ENCODE measurements around the gene ALDH1L1. TPM values are rescaled to one million over a fixed set of nuclear protein-coding genes. Genes with fewer than 3 reads are reported as not detected.

Gene ALDH1L1
- total and polyA plus RNA-seq, 2 experiments from 2014 or later, result 1.0 to 1.3 TPM

DNA sequence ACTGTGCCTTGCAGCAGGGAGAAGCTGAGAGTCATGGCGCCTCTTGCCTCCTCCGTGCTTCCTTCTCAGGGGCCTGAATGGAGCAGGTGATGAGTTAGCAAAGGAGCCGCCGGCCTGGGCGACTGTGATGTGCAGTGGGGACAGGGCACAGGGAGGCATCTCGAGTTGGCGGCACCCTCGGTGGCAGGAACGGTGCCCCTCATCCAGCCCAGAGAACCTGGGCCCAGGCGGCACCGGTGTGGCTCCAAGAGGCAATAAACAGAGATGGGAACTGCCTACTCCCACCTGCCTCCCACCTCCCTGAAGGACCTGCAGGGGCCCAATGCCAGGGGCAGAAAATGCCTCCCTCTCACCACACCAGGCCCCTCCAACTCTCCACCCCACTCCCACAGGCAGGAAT, 102.6 kb downstream of the ALDH1L1 start:
- no peaks in the 10 kb centered on the region for H3K4me1 ChIP-seq (ENCODE audit: insufficient read depth)
- no peaks in the 10 kb centered on the region for H4K20me1 ChIP-seq (replicated peaks; ENCODE audit: insufficient read depth)
- TF ChIP-seq POLR2AphosphoS5 (IDR thresholded peaks at IDR 0.05; ENCODE audit: low read depth), result no peak
- TF ChIP-seq NANOG (IDR thresholded peaks at IDR 0.05; ENCODE audit: borderline replicate concordance), result no peak
- TF ChIP-seq, protein P1, sequence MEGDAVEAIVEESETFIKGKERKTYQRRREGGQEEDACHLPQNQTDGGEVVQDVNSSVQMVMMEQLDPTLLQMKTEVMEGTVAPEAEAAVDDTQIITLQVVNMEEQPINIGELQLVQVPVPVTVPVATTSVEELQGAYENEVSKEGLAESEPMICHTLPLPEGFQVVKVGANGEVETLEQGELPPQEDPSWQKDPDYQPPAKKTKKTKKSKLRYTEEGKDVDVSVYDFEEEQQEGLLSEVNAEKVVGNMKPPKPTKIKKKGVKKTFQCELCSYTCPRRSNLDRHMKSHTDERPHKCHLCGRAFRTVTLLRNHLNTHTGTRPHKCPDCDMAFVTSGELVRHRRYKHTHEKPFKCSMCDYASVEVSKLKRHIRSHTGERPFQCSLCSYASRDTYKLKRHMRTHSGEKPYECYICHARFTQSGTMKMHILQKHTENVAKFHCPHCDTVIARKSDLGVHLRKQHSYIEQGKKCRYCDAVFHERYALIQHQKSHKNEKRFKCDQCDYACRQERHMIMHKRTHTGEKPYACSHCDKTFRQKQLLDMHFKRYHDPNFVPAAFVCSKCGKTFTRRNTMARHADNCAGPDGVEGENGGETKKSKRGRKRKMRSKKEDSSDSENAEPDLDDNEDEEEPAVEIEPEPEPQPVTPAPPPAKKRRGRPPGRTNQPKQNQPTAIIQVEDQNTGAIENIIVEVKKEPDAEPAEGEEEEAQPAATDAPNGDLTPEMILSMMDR (conservative IDR thresholded peaks at IDR 0.05; ENCODE audit: low read depth in 2 of 2), result no peak
- no peak for TF ChIP-seq STAT1 (IDR thresholded peaks at IDR 0.05; ENCODE audit: unreplicated experiment)
- no peak for TF ChIP-seq EZH2 (IDR thresholded peaks at IDR 0.05; ENCODE audit: low read depth, unreplicated experiment)
- no peak for TF ChIP-seq ZNF114 (CRISPR knock-in tag; IDR thresholded peaks at IDR 0.05)
- TF ChIP-seq CREB1 (CRISPR knock-in tag; IDR thresholded peaks at IDR 0.05; ENCODE audit: low read depth), result no peak
- TF ChIP-seq, protein P2, sequence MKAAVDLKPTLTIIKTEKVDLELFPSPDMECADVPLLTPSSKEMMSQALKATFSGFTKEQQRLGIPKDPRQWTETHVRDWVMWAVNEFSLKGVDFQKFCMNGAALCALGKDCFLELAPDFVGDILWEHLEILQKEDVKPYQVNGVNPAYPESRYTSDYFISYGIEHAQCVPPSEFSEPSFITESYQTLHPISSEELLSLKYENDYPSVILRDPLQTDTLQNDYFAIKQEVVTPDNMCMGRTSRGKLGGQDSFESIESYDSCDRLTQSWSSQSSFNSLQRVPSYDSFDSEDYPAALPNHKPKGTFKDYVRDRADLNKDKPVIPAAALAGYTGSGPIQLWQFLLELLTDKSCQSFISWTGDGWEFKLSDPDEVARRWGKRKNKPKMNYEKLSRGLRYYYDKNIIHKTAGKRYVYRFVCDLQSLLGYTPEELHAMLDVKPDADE (IDR thresholded peaks at IDR 0.05), result no peak
- no peak overlapping the region for H3K27ac ChIP-seq (ENCODE audit: low read depth)
- no peak overlapping the region; the same call in 1 of the 2 replicates for H3K27ac Mint-ChIP-seq
- no peaks in the 10 kb centered on the region for H3K9me2 ChIP-seq (ENCODE audit: insufficient read depth)
- no peak overlapping the region for H3K4me3 ChIP-seq
- no peak overlapping the region for H3K4me2 ChIP-seq
- no peak overlapping the region for H3K4me3 Mint-ChIP-seq
- no peaks in the 10 kb centered on the region for H3K36me3 ChIP-seq (ENCODE audit: insufficient read depth)
- no peaks in the 10 kb centered on the region for H3K27me3 Mint-ChIP-seq (ENCODE audit: insufficient read depth, low read depth, poor library complexity)
- ATAC-seq, result no peak
- no peak overlapping the region for H2AFZ ChIP-seq
- H3F3A ChIP-seq (replicated peaks; ENCODE audit: low read depth), result no peaks in the 10 kb centered on the region
- H3K9me3 Mint-ChIP-seq, result no peaks in the 10 kb centered on the region; the same call in 2 of the 3 replicates
- no peaks in the 10 kb centered on the region for H3K27me3 ChIP-seq (ENCODE audit: insufficient read depth)
- 0 out of 2 replicates have a peak, but pooled peaks cover 3% of the 10 kb centered on the region for H3K79me2 ChIP-seq (replicated peaks; ENCODE audit: insufficient read depth)
- no peak for DNase-seq (ENCODE audit: low spot score)
- H3K36me3 Mint-ChIP-seq (ENCODE audit: low read depth), result peaks cover 14% of the 10 kb centered on the region
- H3K4me1 Mint-ChIP-seq, result no peaks in the 10 kb centered on the region; the same call in 2 of the 3 replicates

DNA sequence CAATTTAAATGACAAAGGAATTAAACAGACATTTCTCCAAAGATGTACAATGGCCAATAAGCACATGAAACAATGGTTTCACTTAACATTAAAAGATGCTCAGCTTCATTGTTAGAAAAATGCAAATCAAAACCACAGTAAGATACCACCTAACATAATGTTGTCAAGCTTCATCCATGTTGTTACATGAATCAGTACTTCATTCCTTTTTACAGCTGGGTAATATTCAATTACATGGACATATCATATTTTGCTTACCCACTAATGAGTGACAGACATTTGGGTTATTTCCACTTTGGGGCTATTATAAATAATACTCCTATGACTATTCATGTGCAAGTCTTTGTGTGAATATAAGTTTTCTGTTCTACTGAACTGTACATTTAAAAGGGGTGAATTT, 104.2 kb downstream of the ALDH1L1 start:
- no peaks in the 10 kb centered on the region for H4K20me1 ChIP-seq (replicated peaks; ENCODE audit: insufficient read depth)
- ATAC-seq (no peak), DNase-seq (ENCODE audit: low spot score) (no peak)
- no peaks in the 10 kb centered on the region for H3K4me1 Mint-ChIP-seq
- H3K27ac Mint-ChIP-seq, result no peak overlapping the region
- no peak overlapping the region for H3K4me3 ChIP-seq
- H3K27me3 Mint-ChIP-seq (ENCODE audit: insufficient read depth, low read depth, poor library complexity), result no peaks in the 10 kb centered on the region
- 0 out of 2 replicates have a peak, but pooled peaks cover 3% of the 10 kb centered on the region for H3K79me2 ChIP-seq (replicated peaks; ENCODE audit: insufficient read depth)
- H3K4me2 ChIP-seq, result no peak overlapping the region
- no peaks in the 10 kb centered on the region for H3K9me2 ChIP-seq (ENCODE audit: insufficient read depth)
- H2AFZ ChIP-seq, result no peak overlapping the region
- no peaks in the 10 kb centered on the region for H3K4me1 ChIP-seq (ENCODE audit: insufficient read depth)
- H3K27ac ChIP-seq (ENCODE audit: low read depth), result no peak overlapping the region
- H3K36me3 Mint-ChIP-seq (ENCODE audit: low read depth), result peaks cover 14% of the 10 kb centered on the region
- H3K9me3 Mint-ChIP-seq, result no peaks in the 10 kb centered on the region; the same call in 2 of the 3 replicates
- no peaks in the 10 kb centered on the region for H3K36me3 ChIP-seq (ENCODE audit: insufficient read depth)
- H3F3A ChIP-seq (replicated peaks; ENCODE audit: low read depth), result no peaks in the 10 kb centered on the region
- H3K4me3 Mint-ChIP-seq, result no peak overlapping the region
- no peaks in the 10 kb centered on the region for H3K27me3 ChIP-seq (ENCODE audit: insufficient read depth)
- no peak for TF ChIP-seq JUNB (IDR thresholded peaks at IDR 0.05; ENCODE audit: unreplicated experiment)
- no peak for TF ChIP-seq NANOG (IDR thresholded peaks at IDR 0.05; ENCODE audit: borderline replicate concordance)
- TF ChIP-seq EZH2phosphoT487 (IDR thresholded peaks at IDR 0.05; ENCODE audit: unreplicated experiment), result no peak
- no peak for TF ChIP-seq POLR2AphosphoS5 (IDR thresholded peaks at IDR 0.05; ENCODE audit: low read depth)
- TF ChIP-seq, protein P3, sequence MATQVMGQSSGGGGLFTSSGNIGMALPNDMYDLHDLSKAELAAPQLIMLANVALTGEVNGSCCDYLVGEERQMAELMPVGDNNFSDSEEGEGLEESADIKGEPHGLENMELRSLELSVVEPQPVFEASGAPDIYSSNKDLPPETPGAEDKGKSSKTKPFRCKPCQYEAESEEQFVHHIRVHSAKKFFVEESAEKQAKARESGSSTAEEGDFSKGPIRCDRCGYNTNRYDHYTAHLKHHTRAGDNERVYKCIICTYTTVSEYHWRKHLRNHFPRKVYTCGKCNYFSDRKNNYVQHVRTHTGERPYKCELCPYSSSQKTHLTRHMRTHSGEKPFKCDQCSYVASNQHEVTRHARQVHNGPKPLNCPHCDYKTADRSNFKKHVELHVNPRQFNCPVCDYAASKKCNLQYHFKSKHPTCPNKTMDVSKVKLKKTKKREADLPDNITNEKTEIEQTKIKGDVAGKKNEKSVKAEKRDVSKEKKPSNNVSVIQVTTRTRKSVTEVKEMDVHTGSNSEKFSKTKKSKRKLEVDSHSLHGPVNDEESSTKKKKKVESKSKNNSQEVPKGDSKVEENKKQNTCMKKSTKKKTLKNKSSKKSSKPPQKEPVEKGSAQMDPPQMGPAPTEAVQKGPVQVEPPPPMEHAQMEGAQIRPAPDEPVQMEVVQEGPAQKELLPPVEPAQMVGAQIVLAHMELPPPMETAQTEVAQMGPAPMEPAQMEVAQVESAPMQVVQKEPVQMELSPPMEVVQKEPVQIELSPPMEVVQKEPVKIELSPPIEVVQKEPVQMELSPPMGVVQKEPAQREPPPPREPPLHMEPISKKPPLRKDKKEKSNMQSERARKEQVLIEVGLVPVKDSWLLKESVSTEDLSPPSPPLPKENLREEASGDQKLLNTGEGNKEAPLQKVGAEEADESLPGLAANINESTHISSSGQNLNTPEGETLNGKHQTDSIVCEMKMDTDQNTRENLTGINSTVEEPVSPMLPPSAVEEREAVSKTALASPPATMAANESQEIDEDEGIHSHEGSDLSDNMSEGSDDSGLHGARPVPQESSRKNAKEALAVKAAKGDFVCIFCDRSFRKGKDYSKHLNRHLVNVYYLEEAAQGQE (IDR thresholded peaks at IDR 0.05; ENCODE audit: unreplicated experiment), result no peak
- TF ChIP-seq ZNF114 (CRISPR knock-in tag; IDR thresholded peaks at IDR 0.05), result no peak
- TF ChIP-seq, protein P2 (IDR thresholded peaks at IDR 0.05), result no peak
- TF ChIP-seq STAT1 (IDR thresholded peaks at IDR 0.05; ENCODE audit: unreplicated experiment), result no peak
